HCT116 (cell line): ENCODE results near the gene FBXL16. TPM values are rescaled to one million over a fixed set of nuclear protein-coding genes. Genes with fewer than 3 reads are reported as not detected.

Source experiments
- ATAC-seq: fragments of 200-7000 bp; cut with Tn5 transposase; 2 replicates; pipeline ENCODE4 v1.9.1; 2020; ENCODE audit warnings: mild to moderate bottlenecking, moderate library complexity
- BruUV-seq: library from RNA; stranded (reverse); fragments of 400-500 nt; replicated peaks from 2 replicates; lab custom pipeline; 2021; lab: Mats Ljungman, UMichigan
- CTCF ChIA-PET: fragments of 300-600 bp; sonication (Branson Sonifier 250); formaldehyde crosslinking; loops from one replicate; lab custom pipeline; 2021; ENCODE audit warnings: antibody characterized with exemption; lab: Charles Lee
- POLR2A ChIA-PET: fragments of 300-600, 350-600 bp; sonication (Branson Sonifier 250); formaldehyde crosslinking; loops from one replicate; lab custom pipeline; 2021; ENCODE audit warnings: antibody characterized with exemption; lab: Charles Lee
- RAD21 ChIA-PET, 2 experiments: fragments of 300-600 bp; sonication (Branson Sonifier 250); formaldehyde crosslinking; loops; one replicate each; lab custom pipeline; 2023; ENCODE audit warnings: low total read pairs in 2 of 2; ENCODE audit not compliant: uncharacterized antibody in 2 of 2, unreplicated experiment in 2 of 2, low non-redundant PET in 1 of 2; lab: Charles Lee
- DNase-seq: peaks from one replicate; pipeline ENCODE4 v3.0.0-alpha.2; 2010; ENCODE audit warnings: low read depth, low spot score
- H2AFZ ChIP-seq: fragments of 200-600 bp; shearing (Covaris generic), sonication (generic); 2 replicates; pipeline ENCODE4 v1.6.1; 2017; ENCODE audit warnings: low read depth, mixed run types, mixed read lengths, antibody characterized with exemption, low read length; ENCODE audit not compliant: poor library complexity, severe bottlenecking
- H3K27ac ChIP-seq: 2 replicates; pipeline ENCODE4 v1.5.1; 2012; ENCODE audit warnings: low read depth, low read length
- H3K27me3 ChIP-seq: fragments of 200-600 bp; sonication (generic); 2 replicates; pipeline ENCODE4 v1.6.1; 2016; ENCODE audit warnings: mixed run types, low read length, mixed read lengths; ENCODE audit not compliant: insufficient read depth
- H3K36me3 ChIP-seq, 2 experiments: fragments of 200-500 bp in 1 of 2; fragments of 200-600 bp in 1 of 2; sonication (Bioruptor generic) in 1 of 2; sonication (generic) in 1 of 2; 2 replicates each; pipeline versions ENCODE4 v1.5.1 to v1.6.1; 2014 to 2016; ENCODE audit warnings: low read length in 2 of 2, inconsistent platforms in 1 of 2, mixed read lengths in 1 of 2, mixed run types in 1 of 2; ENCODE audit not compliant: insufficient read depth in 2 of 2, control insufficient read depth in 1 of 2
- H3K4me1 ChIP-seq, 2 experiments: fragments of 200-600 bp in 1 of 2; sonication (generic) in 1 of 2; 2 replicates each; pipeline versions ENCODE4 v1.5.1 to v1.6.1; 2012 to 2017; ENCODE audit warnings: low read length in 2 of 2, inconsistent platforms in 1 of 2, mild to moderate bottlenecking in 1 of 2, mixed read lengths in 1 of 2, mixed run types in 1 of 2, moderate library complexity in 1 of 2; ENCODE audit not compliant: insufficient read depth in 2 of 2, control insufficient read depth in 1 of 2
- H3K4me2 ChIP-seq: fragments of 200-600 bp; sonication (generic); 2 replicates; pipeline ENCODE4 v1.6.1; 2017; ENCODE audit warnings: mixed run types, low read length, mixed read lengths
- H3K4me3 ChIP-seq, 2 experiments: fragments of 200-600 bp in 1 of 2; sonication (generic) in 1 of 2; replicated peaks in 1 of 2; 2 replicates each; pipeline ENCODE4 v1.5.1; 2011 to 2016; ENCODE audit warnings: low read length in 2 of 2, control low read depth in 1 of 2, low read depth in 1 of 2, mild to moderate bottlenecking in 1 of 2, mixed read lengths in 1 of 2, mixed run types in 1 of 2
- H3K79me2 ChIP-seq: fragments of 200-600 bp; sonication (generic); 2 replicates; pipeline ENCODE4 v1.6.1; 2017; ENCODE audit warnings: mild to moderate bottlenecking, mixed run types, low read length, moderate library complexity, mixed read lengths; ENCODE audit not compliant: insufficient read depth
- H3K9ac ChIP-seq: fragments of 200-600 bp; sonication (generic); 2 replicates; pipeline ENCODE4 v1.6.1; 2016; ENCODE audit warnings: low read length, mixed read lengths
- H3K9me2 ChIP-seq: fragments of 200-600 bp; sonication (generic), shearing (Covaris generic); 2 replicates; pipeline ENCODE4 v1.6.1; 2017; ENCODE audit warnings: mixed run types, mild to moderate bottlenecking, moderate library complexity; ENCODE audit not compliant: insufficient read depth
- H3K9me3 ChIP-seq, 2 experiments: fragments of 200-500 bp in 1 of 2; fragments of 200-600 bp in 1 of 2; sonication (Bioruptor generic) in 1 of 2; sonication (generic) in 1 of 2; 2 replicates each; pipeline ENCODE4 v1.6.1; 2014 to 2017; ENCODE audit warnings: low read length in 2 of 2, mixed read lengths in 2 of 2, inconsistent platforms in 1 of 2, low read depth in 1 of 2, mild to moderate bottlenecking in 1 of 2, mixed run types in 1 of 2, moderate library complexity in 1 of 2; ENCODE audit not compliant: control insufficient read depth in 1 of 2, insufficient read depth in 1 of 2
- H4K20me1 ChIP-seq: fragments of 200-600 bp; sonication (generic), shearing (Covaris generic); 2 replicates; pipeline ENCODE4 v1.6.1; 2017; ENCODE audit warnings: mixed run types, mild to moderate bottlenecking, moderate library complexity; ENCODE audit not compliant: insufficient read depth
- CBX3 ChIP-seq: IDR thresholded peaks from 2 replicates; pipeline ENCODE4 v1.6.1; 2012; ENCODE audit warnings: low read depth
- EZH2phosphoT487 ChIP-seq: fragments of 200-600 bp; IDR thresholded peaks from 2 replicates; pipeline ENCODE4 v1.6.1; 2018; ENCODE audit warnings: antibody characterized with exemption, borderline replicate concordance
- RAD21 ChIP-seq: IDR thresholded peaks from 2 replicates; pipeline ENCODE4 v1.6.1; 2012; ENCODE audit warnings: low read depth, mild to moderate bottlenecking
- intact Hi-C: fragments of 100-400 bp; cut with micrococcal nuclease; formaldehyde crosslinking; loops from 2 replicates; pipeline ENCODE4 v1.10.0; 2022
- total RNA-seq: library from RNA; stranded (reverse); gene quantifications from one replicate; pipeline ENCODE4 v1.2.1, GENCODE V29; 2021; ENCODE audit not compliant: unreplicated experiment
- TF ChIP-seq, protein P1 (sequence below): IDR thresholded peaks from 2 replicates; pipeline ENCODE4 v1.6.1; 2011; ENCODE audit warnings: mild to moderate bottlenecking, low read length, moderate library complexity; ENCODE audit not compliant: insufficient replicate concordance; ENCODE audit errors: extremely low read depth

Gene FBXL16
- total RNA-seq, 1 experiment from 2014 or later = 49.7 TPM

DNA sequence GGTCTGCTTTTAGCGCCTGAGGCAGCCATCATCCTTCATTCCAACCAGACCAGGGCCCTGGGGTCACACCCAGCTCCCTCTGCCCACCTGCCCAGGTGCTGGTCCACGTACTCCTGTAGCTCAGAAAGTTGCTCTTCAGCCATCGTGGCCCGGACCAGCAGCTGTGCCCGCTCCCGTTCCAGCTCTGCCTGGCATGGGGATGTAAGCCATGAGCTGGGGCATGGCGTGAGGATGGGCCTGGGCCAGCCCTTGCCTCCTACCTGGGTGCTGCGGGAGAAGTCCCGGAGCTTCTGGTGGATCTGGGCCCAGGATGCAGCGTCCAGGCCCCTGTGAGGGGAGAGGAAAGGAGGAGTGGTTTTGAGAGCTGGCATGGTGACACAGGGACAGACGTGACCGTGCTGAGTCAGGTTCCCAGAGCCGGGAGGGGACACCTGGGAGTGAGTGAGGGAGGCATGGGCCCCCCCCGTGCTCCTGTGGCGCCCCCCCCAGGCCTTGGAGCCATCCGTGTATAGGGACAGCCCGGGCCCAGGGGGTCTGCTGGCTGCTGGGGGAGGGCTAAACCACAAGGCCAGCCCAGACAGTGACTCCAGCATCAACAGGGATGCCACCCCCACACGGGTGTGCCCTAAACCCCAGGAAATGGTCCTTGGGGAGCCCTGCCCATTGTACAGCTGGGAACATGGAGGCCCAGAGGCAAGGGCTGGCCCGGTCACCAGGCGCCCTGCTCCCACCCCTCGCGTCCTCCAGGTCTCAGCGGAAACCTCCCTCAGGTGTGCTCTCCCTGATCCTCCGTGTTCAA is 17.4 kb upstream of the FBXL16 start:
- Histone ChIP-seq H3K9me2 (no peaks in the 10 kb centered on the region), H3K27ac (no peak overlapping the region), H3K36me3 (no peaks in the 10 kb centered on the region), H3K9me3 (no peaks in the 10 kb centered on the region), H4K20me1 (no peaks in the 10 kb centered on the region), H3K4me3 (no peak overlapping the region), H3K4me2 (peak overlapping the region; percentile 4; the same call in 1 of the 2 replicates), H3K27me3 (no peaks in the 10 kb centered on the region), H3K4me1 (peaks cover 26 to 63% of the 10 kb centered on the region in 2 experiments), H3K9ac (no peak overlapping the region), H3K79me2 (peaks cover 10% of the 10 kb centered on the region; the same call in 1 of the 2 replicates), H2AFZ (no peak overlapping the region)
- ATAC-seq (no peak), DNase-seq (no peak)
- ChIA-PET RAD21 (no interaction called here), POLR2A (no interaction called here), CTCF (interaction anchor here (0.5 to 2.4 kb wide), 2 partner anchors 11 to 341 kb away, joined by 3 to 10 read pairs; no protein-coding TSS in a partner anchor)
- TF ChIP-seq CBX3 = no peak
- no peak for TF ChIP-seq EZH2phosphoT487
- TF ChIP-seq RAD21 = no peak
- TF ChIP-seq, protein P1, sequence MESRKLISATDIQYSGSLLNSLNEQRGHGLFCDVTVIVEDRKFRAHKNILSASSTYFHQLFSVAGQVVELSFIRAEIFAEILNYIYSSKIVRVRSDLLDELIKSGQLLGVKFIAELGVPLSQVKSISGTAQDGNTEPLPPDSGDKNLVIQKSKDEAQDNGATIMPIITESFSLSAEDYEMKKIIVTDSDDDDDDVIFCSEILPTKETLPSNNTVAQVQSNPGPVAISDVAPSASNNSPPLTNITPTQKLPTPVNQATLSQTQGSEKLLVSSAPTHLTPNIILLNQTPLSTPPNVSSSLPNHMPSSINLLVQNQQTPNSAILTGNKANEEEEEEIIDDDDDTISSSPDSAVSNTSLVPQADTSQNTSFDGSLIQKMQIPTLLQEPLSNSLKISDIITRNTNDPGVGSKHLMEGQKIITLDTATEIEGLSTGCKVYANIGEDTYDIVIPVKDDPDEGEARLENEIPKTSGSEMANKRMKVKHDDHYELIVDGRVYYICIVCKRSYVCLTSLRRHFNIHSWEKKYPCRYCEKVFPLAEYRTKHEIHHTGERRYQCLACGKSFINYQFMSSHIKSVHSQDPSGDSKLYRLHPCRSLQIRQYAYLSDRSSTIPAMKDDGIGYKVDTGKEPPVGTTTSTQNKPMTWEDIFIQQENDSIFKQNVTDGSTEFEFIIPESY = no peak
- BruUV-seq = no TSS peak
- intact Hi-C loops = no loop called here
